Measurements from ENCODE around the gene PNLIPRP2. TPM values are rescaled to one million over a fixed set of nuclear protein-coding genes. Genes with fewer than 3 reads are reported as not detected.

PNLIPRP2 gene
- total and polyA plus RNA-seq, 2 donors (not counting 1 experiment from before 2014, with no cell fraction given): not detected

DNA sequence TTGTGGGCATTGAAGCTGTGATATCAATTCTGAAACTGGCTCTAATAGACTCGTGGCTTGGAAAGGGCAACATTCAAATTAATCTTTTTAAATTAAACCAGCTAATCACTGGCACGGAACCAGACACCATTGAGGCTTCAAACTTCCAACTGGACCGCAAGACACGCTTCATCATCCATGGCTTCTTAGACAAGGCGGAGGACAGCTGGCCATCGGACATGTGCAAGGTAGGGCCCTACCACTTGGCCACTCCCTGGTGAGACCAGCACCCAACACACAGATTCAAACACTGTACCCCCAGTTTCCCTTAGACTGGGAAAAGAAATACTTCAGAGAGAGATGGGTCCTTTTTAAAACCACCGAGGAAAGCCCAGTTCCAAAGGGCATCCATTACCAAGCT lies 5.1 kb downstream of the PNLIPRP2 start:
- H4K20me1 ChIP-seq (ENCODE audit: control insufficient read depth, extremely low read depth, insufficient read depth, low read length): no peaks in the 10 kb centered on the region
- no peak overlapping the region for H3K9ac ChIP-seq (ENCODE audit: insufficient read depth, low read length)
- no peaks in the 10 kb centered on the region for H3K4me1 ChIP-seq (ENCODE audit: control insufficient read depth, extremely low read depth, insufficient read depth, low read length)
- H2AFZ ChIP-seq (ENCODE audit: low read length): no peak overlapping the region
- H3K27ac ChIP-seq (ENCODE audit: insufficient read depth, low read length): no peak overlapping the region
- no peaks in the 10 kb centered on the region for H3K79me2 ChIP-seq (ENCODE audit: control insufficient read depth, insufficient read depth, low read length)
- no peaks in the 10 kb centered on the region for H3K9me3 ChIP-seq (ENCODE audit: control insufficient read depth, insufficient read depth, low read depth, low read length)
- DNase-seq (ENCODE audit: low read depth in 2 of 2): no peak
- no peak overlapping the region for H3K4me3 ChIP-seq (replicated peaks in 1 of 4; ENCODE audit: control extremely low read depth in 1 of 4, insufficient read depth in 1 of 4, low read depth in 3 of 4, low read length in 4 of 4)
- TF ChIP-seq EZH2 (IDR thresholded peaks at IDR 0.05; ENCODE audit: low read length, missing control alignments) (no peak), CTCF (conservative IDR thresholded peaks at IDR 0.05 in 1 of 2, IDR thresholded peaks at IDR 0.05 in 1 of 2; ENCODE audit: low read depth in 1 of 2, low read length in 2 of 2) (no peak)
- no peak overlapping the region for H3K4me2 ChIP-seq (ENCODE audit: extremely low read depth, insufficient read depth, low read length)
- no peaks in the 10 kb centered on the region for H3K36me3 ChIP-seq (ENCODE audit: control insufficient read depth, insufficient read depth, low read length)
- no peaks in the 10 kb centered on the region for H3K27me3 ChIP-seq (ENCODE audit: control insufficient read depth, insufficient read depth, low read length)

DNA sequence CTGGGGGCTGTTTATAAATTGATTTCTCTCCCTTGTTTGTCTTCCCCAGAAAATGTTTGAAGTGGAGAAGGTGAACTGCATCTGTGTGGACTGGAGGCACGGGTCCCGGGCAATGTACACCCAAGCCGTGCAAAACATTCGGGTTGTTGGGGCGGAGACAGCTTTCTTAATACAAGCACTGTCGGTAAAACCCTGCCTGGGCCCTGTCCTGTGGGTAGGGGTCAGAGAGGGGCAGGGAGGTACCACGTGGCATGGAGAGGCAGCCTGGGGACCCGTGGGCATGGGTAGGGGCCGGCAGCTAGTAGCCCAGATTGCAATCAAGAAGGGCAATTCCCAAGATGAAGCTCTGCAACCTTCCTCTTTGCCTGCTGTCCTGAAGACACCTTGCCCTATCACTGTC lies 6.1 kb downstream of the PNLIPRP2 start:
- H3K4me1 ChIP-seq (ENCODE audit: control insufficient read depth, extremely low read depth, insufficient read depth, low read length): no peaks in the 10 kb centered on the region
- H3K4me2 ChIP-seq (ENCODE audit: extremely low read depth, insufficient read depth, low read length): no peak overlapping the region
- DNase-seq (ENCODE audit: low read depth in 2 of 2): no peak
- no peaks in the 10 kb centered on the region for H4K20me1 ChIP-seq (ENCODE audit: control insufficient read depth, extremely low read depth, insufficient read depth, low read length)
- no peaks in the 10 kb centered on the region for H3K9me3 ChIP-seq (ENCODE audit: control insufficient read depth, insufficient read depth, low read depth, low read length)
- H3K27ac ChIP-seq (ENCODE audit: insufficient read depth, low read length): no peak overlapping the region
- no peaks in the 10 kb centered on the region for H3K79me2 ChIP-seq (ENCODE audit: control insufficient read depth, insufficient read depth, low read length)
- no peaks in the 10 kb centered on the region for H3K27me3 ChIP-seq (ENCODE audit: control insufficient read depth, insufficient read depth, low read length)
- no peak overlapping the region for H2AFZ ChIP-seq (ENCODE audit: low read length)
- H3K4me3 ChIP-seq (replicated peaks in 1 of 4; ENCODE audit: control extremely low read depth in 1 of 4, insufficient read depth in 1 of 4, low read depth in 3 of 4, low read length in 4 of 4): no peak overlapping the region
- H3K36me3 ChIP-seq (ENCODE audit: control insufficient read depth, insufficient read depth, low read length): no peaks in the 10 kb centered on the region
- no peak overlapping the region for H3K9ac ChIP-seq (ENCODE audit: insufficient read depth, low read length)
- TF ChIP-seq CTCF (conservative IDR thresholded peaks at IDR 0.05 in 1 of 2, IDR thresholded peaks at IDR 0.05 in 1 of 2; ENCODE audit: low read depth in 1 of 2, low read length in 2 of 2): no peak
- no peak for TF ChIP-seq EZH2 (IDR thresholded peaks at IDR 0.05; ENCODE audit: low read length, missing control alignments)

GRCh38 chr10:116627386-116627933 lies 6.7 kb downstream of the PNLIPRP2 start:
- Histone ChIP-seq H3K27ac (ENCODE audit: insufficient read depth, low read length) (no peak overlapping the region), H3K4me3 (replicated peaks in 1 of 4; ENCODE audit: control extremely low read depth in 1 of 4, insufficient read depth in 1 of 4, low read depth in 3 of 4, low read length in 4 of 4) (no peak overlapping the region), H2AFZ (ENCODE audit: low read length) (no peak overlapping the region), H3K36me3 (ENCODE audit: control insufficient read depth, insufficient read depth, low read length) (no peaks in the 10 kb centered on the region), H3K9me3 (ENCODE audit: control insufficient read depth, insufficient read depth, low read depth, low read length) (no peaks in the 10 kb centered on the region), H3K27me3 (ENCODE audit: control insufficient read depth, insufficient read depth, low read length) (no peaks in the 10 kb centered on the region), H3K79me2 (ENCODE audit: control insufficient read depth, insufficient read depth, low read length) (no peaks in the 10 kb centered on the region), H3K4me1 (ENCODE audit: control insufficient read depth, extremely low read depth, insufficient read depth, low read length) (no peaks in the 10 kb centered on the region), H3K4me2 (ENCODE audit: extremely low read depth, insufficient read depth, low read length) (no peak overlapping the region), H3K9ac (ENCODE audit: insufficient read depth, low read length) (no peak overlapping the region), H4K20me1 (ENCODE audit: control insufficient read depth, extremely low read depth, insufficient read depth, low read length) (no peaks in the 10 kb centered on the region)
- no peak for TF ChIP-seq CTCF (conservative IDR thresholded peaks at IDR 0.05 in 1 of 2, IDR thresholded peaks at IDR 0.05 in 1 of 2; ENCODE audit: low read depth in 1 of 2, low read length in 2 of 2)
- peak in 1 of 2 donors; percentile 1 for DNase-seq (ENCODE audit: low read depth in 2 of 2)

All from fibroblast of lung (primary cell).